Ovary (tissue), 9 donors: ENCODE measurements around the gene ARMC2. TPM values are rescaled to one million over a fixed set of nuclear protein-coding genes. Genes with fewer than 3 reads are reported as not detected.
"Not testable (repeated sequence)": the region's sequence is repeated elsewhere in the genome, so short reads cannot be mapped to it uniquely, and the experiment has no call there.

ENCODE experiments used
- DNase-seq, 5 donors: peaks; one replicate each; pipeline ENCODE4 v3.0.0-alpha.2; 2019 to 2020
- H3K27ac ChIP-seq, 2 donors: fragments of 200-600 bp; one replicate each; pipeline versions ENCODE4 v1.5.1 to v1.8.0; 2019 to 2022
- H3K27me3 ChIP-seq: fragments of 200-600 bp; one replicate; pipeline ENCODE4 v1.8.0; 2022
- H3K36me3 ChIP-seq: fragments of 200-600 bp; sonication (generic); one replicate; pipeline ENCODE4 v1.5.1; 2019
- H3K4me1 ChIP-seq: one replicate; pipeline ENCODE4 v1.8.1; 2013; ENCODE audit warnings: mild to moderate bottlenecking, moderate library complexity; ENCODE audit not compliant: insufficient read depth
- H3K4me3 ChIP-seq: fragments of 200-600 bp; sonication (generic); one replicate; pipeline ENCODE4 v1.5.1; 2017
- H3K9me3 ChIP-seq, 2 donors: fragments of 200-600 bp in 1 of 2; sonication (generic) in 1 of 2; one replicate each; pipeline versions ENCODE4 v1.5.1 to v1.8.1; 2013 to 2019; ENCODE audit warnings: mild to moderate bottlenecking in 1 of 2, moderate library complexity in 1 of 2
- CTCF ChIP-seq, 3 donors: fragments of 450-650 bp in 2 of 3; fragments of 200-600 bp in 1 of 3; IDR thresholded peaks; one replicate each; pipeline versions ENCODE4 v1.5.1 to v1.8.0; 2016 to 2022; ENCODE audit warnings: antibody characterized with exemption in 3 of 3, mild to moderate bottlenecking in 1 of 3
- EP300 ChIP-seq: sonication (generic); formaldehyde crosslinking; IDR thresholded peaks from one replicate; pipeline ENCODE4 v1.6.1; 2017; ENCODE audit warnings: antibody characterized with exemption
- POLR2A ChIP-seq: fragments of 450-650 bp; IDR thresholded peaks from one replicate; pipeline ENCODE4 v1.6.1; 2017; ENCODE audit warnings: antibody characterized with exemption, mild to moderate bottlenecking, moderate library complexity
- WGBS, 3 donors: extraction: QIAGEN DNeasy Blood & Tissue Kit in 1 of 3; methylation state at CpG; one replicate each; pipeline versions ENCODE4 v1.1.5 to v1.1.7; 2013 to 2017; 5-methylcytosine and 5-hydroxymethylcytosine counted together
- intact Hi-C, 4 donors: fragments of 100-400 bp; cut with DNase I; formaldehyde crosslinking; loops; one replicate each; pipeline versions ENCODE4 v1.11.0 to v1.15.1; 2022 to 2023
- polyA plus RNA-seq, 2 donors: library from polyadenylated mRNA; stranded (reverse); fragments of 200-250 nt in 1 of 2; fragments of 350-450 nt in 1 of 2; fragmentation: Illumina TruSeq in 1 of 2; extraction: RNeasy Lipid Tissue Mini Kit (QIAGEN cat#74804) in 1 of 2; gene quantifications; one replicate each; pipeline ENCODE4 v1.2.3, GENCODE V29; 2013 to 2014
- total RNA-seq, 7 donors: library from RNA; depleted of rRNA in 2 of 7; stranded (reverse); fragments of >200 nt in 2 of 7; fragmentation: NEBNext Ultra II Directional in 3 of 7; extraction: Animal tissue kit (Norgen Biotek cat#: 25700) in 3 of 7; gene quantifications; one replicate each; pipeline versions ENCODE4 v1.1.0 to v1.2.4, GENCODE V29; 2016 to 2023
- donor health status: DM: no; HTN: no; CAD: no; lungs with moderate emphysema.
- donor health status: DM: no; HTN: no; CAD: no.
- donor health status: Bipolar disorder and iron deficiency.
- donor health status: DM: yes; HTN: yes; CAD: no.
- donor health status: DM: no; HTN: no; CAD: no.
- donor health status: DM: yes; HTN: yes; CAD: no.

ARMC2 gene
- total and polyA plus RNA-seq, 9 donors: 3.2 to 14.7 (median 9.2) TPM

GRCh38 chr6:108922499-108922898, 74.3 kb downstream of the ARMC2 start:
- no peak for TF ChIP-seq POLR2A
- no peak for TF ChIP-seq EP300
- no peak for TF ChIP-seq CTCF (IDR thresholded peaks at IDR 0.05)
- no peak overlapping the region for H3K4me3 ChIP-seq
- H3K27ac ChIP-seq: no peak overlapping the region
- H3K4me1 ChIP-seq: peaks cover 2% of the 10 kb centered on the region
- H3K27me3 ChIP-seq: no peaks in the 10 kb centered on the region
- DNase-seq: no peak
- H3K36me3 ChIP-seq: no peaks in the 10 kb centered on the region
- H3K9me3 ChIP-seq: no peaks in the 10 kb centered on the region
- intact Hi-C loops: no loop called here

DNA sequence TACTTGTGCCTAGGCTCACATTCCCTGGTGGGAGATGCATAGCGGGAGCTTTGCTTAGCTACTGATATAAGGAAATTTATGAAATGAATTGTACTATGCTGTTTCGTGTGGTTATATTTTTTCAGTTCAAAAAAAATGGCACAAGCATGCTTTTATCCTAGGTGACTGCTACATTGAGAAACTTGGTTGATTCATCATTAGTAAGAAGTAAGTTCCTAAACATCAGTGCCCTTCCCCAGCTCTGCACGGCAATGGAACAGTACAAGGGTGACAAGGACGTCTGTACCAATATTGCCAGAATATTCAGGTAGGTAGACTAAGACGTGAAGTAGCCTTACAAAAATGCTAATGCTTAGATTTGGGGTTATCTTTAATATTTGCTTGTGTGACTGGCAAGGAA, 79.7 kb downstream of the ARMC2 start:
- H3K4me3 ChIP-seq: no peak overlapping the region
- no peaks in the 10 kb centered on the region for H3K27me3 ChIP-seq
- no peak overlapping the region for H3K27ac ChIP-seq
- TF ChIP-seq EP300 (no peak), POLR2A (no peak), CTCF (IDR thresholded peaks at IDR 0.05) (no peak)
- WGBS, 3 donors: 83 to 88% (median 88%) methylated on average over 5 of the region's 5 CpGs
- DNase-seq: no peak
- intact Hi-C loops: no loop called here
- H3K9me3 ChIP-seq: no peaks in the 10 kb centered on the region
- H3K36me3 ChIP-seq: no peaks in the 10 kb centered on the region
- H3K4me1 ChIP-seq: no peaks in the 10 kb centered on the region

DNA sequence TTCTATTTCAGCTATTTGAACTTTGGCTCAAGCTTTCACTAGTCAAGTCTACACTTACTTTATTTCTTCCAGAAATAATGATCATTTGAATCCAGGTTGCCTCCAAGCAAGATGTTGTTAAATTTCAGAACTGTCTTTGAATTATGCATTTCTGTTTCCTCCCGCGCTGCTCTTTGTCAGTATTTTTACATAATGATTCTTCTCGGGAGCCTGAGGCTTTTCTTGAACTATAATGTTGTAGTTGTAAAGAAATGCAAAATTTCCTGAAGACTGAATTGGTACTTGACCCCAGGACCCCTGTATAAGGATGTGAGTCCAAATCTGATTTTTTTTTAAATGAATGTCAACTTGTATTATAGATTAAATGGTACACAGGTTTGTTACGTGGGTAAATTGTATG, 80.4 kb downstream of the ARMC2 start:
- Histone ChIP-seq H3K9me3 (no peaks in the 10 kb centered on the region), H3K4me1 (no peaks in the 10 kb centered on the region), H3K4me3 (no peak overlapping the region), H3K27ac (no peak overlapping the region), H3K36me3 (no peaks in the 10 kb centered on the region), H3K27me3 (no peaks in the 10 kb centered on the region)
- TF ChIP-seq CTCF (IDR thresholded peaks at IDR 0.05) (no peak), EP300 (no peak), POLR2A (no peak)
- no peak for DNase-seq
- intact Hi-C loops: no loop called here
- 74 to 86% (median 76%) methylated on average over 4 of the region's 4 CpGs for WGBS, 3 donors

DNA sequence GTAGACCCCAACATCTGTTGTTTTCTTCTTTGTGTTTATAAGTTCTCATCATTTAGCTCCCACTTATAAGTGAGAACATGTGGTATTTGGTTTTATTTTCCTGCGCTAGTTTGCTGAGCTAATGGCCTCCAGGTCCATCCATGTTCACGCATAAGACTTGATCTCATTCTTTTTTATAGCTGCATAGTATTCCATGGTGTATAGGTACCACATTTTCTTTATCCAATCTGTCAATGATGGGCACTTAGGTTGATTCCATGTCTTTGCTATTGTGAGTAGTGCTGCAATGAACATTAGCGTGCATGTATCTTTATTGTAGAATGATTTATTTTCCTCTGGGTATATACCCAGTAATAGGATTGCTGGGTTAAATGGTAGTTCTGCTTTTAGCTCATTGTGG, 82.9 kb downstream of the ARMC2 start:
- DNase-seq, H3K9me3 ChIP-seq, H3K4me1 ChIP-seq, H3K27ac ChIP-seq, H3K36me3 ChIP-seq, intact Hi-C loops, H3K4me3 ChIP-seq, H3K27me3 ChIP-seq: not testable (repeated sequence)
- 95 to 98% (median 97%) methylated on average over 3 of the region's 3 CpGs for WGBS, 3 donors

DNA sequence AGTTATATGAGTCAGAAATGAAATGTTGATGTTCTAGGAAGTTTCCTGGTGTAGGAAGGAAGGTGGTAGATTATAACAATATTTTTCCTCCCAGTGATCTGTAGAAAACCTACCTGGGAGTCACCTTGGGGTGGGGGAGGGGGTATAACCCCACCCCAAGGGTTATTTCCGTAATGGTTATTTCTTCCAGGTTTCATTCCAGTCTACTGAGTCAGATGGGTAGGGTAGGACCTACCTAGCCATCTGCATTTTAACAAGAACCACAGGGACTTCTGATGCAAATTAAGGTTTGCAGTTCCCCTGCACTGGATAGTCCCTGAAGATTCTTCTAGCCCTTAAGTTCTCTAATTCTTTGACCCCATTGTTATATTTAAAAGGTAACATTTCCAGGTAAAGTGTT, 88.9 kb downstream of the ARMC2 start:
- intact Hi-C loops: no loop called here

More for the DNA sequence above, 88.9 kb downstream of the ARMC2 start:
- WGBS, 3 donors: 87 to 96% (median 95%) methylated on average over 1 of the region's 1 CpG
- Histone ChIP-seq H3K27me3 (no peaks in the 10 kb centered on the region), H3K27ac (no peak overlapping the region), H3K4me1 (peaks cover under 1% of the 10 kb centered on the region), H3K4me3 (no peak overlapping the region), H3K36me3 (no peaks in the 10 kb centered on the region), H3K9me3 (no peaks in the 10 kb centered on the region)
- DNase-seq: no peak
- TF ChIP-seq POLR2A (no peak), CTCF (IDR thresholded peaks at IDR 0.05) (no peak), EP300 (no peak)
